ENCODE measurements around the gene LAMB3. TPM values are rescaled to one million over a fixed set of nuclear protein-coding genes. Genes with fewer than 3 reads are reported as not detected.

The LAMB3 gene
- polyA plus RNA-seq, 3 donors: 1.1 to 1.4 (median 1.2) TPM

DNA sequence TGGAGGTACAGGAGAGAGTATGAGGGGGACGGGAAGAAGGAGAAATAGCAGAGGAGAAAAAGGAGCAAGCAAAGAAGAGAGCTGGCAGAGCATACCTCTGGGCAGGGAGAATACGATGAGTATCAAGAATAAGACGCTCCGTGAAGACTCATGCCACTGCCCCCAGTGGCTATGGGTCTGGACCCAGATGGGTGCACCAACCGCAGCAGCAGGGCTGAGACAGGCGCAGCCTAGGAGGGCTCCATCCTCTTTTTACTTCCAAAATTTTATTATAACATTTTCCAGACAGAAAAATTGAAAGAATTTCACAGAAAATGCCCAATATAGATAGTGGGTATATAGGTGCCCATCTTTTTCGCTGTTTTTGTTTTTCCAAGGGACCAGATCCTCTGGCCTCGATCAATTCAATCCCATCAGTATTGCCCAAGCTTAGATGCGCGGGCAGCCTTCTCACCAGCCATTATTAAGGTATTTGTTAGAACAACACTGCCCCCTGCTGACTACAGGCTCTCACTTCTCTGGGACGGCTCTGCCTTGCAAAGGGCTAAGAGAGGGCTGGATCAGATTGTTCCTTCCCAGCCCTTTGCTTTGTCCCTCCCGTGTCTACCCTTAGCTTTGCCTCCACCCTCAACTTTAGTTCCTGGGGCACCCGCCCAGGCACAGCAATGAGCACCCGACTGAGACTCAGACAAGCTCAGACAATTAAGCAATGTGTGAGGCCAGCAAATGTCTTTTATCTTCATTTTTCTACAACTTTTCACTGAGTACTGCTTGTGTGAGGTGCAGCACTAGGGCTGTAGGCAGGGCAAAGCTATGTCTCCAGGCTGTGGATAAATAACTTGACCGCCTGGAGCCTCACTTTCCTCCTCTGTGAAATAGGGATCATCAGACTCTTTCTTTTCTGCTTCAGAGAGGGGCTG, 86.2 kb downstream of the LAMB3 start:
- DNase-seq: peak; percentile 79

Other genes with a start within 250 kb of the LAMB3 start
- gene CAMK1G, start 68.7 kb downstream of the LAMB3 start, polyA plus RNA-seq (ENCODE audit: insufficient read length in 3 of 3): 1 to 10 TPM; 4.7 to 5.5 (median 5.4) TPM
- gene G0S2, start 23.0 kb upstream of the LAMB3 start, polyA plus RNA-seq (ENCODE audit: insufficient read length in 3 of 3): 10 to 100 TPM; 13.2 to 17.5 (median 15.8) TPM
- gene HSD11B1, start 52.4 kb upstream of the LAMB3 start, polyA plus RNA-seq (ENCODE audit: insufficient read length in 3 of 3): under 1 TPM in 2 of 3 donors, not detected in 1; 0.14 to 0.16 TPM
- 1 to 10 TPM; 1.6 to 2.0 (median 1.7) TPM for gene TRAF3IP3, start 103.6 kb upstream of the LAMB3 start, polyA plus RNA-seq (ENCODE audit: insufficient read length in 3 of 3)
- gene C1orf74, start 132.1 kb upstream of the LAMB3 start, polyA plus RNA-seq (ENCODE audit: insufficient read length in 3 of 3): 1 to 10 TPM; 3.4 to 4.2 (median 3.9) TPM
- 10 to 100 TPM; 16.4 to 20.6 (median 17.6) TPM for gene IRF6, start 153.7 kb upstream of the LAMB3 start, polyA plus RNA-seq (ENCODE audit: insufficient read length in 3 of 3)
- gene UTP25, start 175.5 kb upstream of the LAMB3 start, polyA plus RNA-seq (ENCODE audit: insufficient read length in 3 of 3): 10 to 100 TPM in 2 of 3 donors, 1 to 10 TPM in 1; 9.1 to 12.1 (median 11.3) TPM

All from renal pelvis (tissue), 4 donors.